BE2C (cell line): ENCODE results near the gene SPCS1.

ENCODE experiments used
- DNase-seq: peaks from one replicate; pipeline ENCODE4 v3.0.0-alpha.2; 2020
- H3K27me3 ChIP-seq: fragments of 250-450 bp; sonication (Bioruptor Pico); 2 replicates; pipeline ENCODE4 v1.5.1; 2020; ENCODE audit warnings: mild to moderate bottlenecking
- H3K36me3 ChIP-seq: fragments of 250-450 bp; sonication (Bioruptor Pico); 2 replicates; pipeline ENCODE4 v1.5.1; 2020; ENCODE audit warnings: mild to moderate bottlenecking
- H3K4me1 ChIP-seq: fragments of 250-450 bp; sonication (Bioruptor Pico); 2 replicates; pipeline ENCODE4 v1.5.1; 2020
- H3K4me3 ChIP-seq: 2 replicates; pipeline ENCODE4 v1.5.1; 2011; ENCODE audit warnings: low read depth, low read length
- H3K9me3 ChIP-seq: fragments of 250-450 bp; sonication (Bioruptor Pico); 2 replicates; pipeline ENCODE4 v1.5.1; 2020
- TF ChIP-seq, protein P1 (sequence below): IDR thresholded peaks from 2 replicates; pipeline ENCODE4 v1.5.1; 2012; ENCODE audit warnings: mild to moderate bottlenecking, low read depth, low read length

The SPCS1 gene

GRCh38 chr3:52754373-52754772 lies 48.5 kb downstream of the SPCS1 start:
- TF ChIP-seq, protein P1, sequence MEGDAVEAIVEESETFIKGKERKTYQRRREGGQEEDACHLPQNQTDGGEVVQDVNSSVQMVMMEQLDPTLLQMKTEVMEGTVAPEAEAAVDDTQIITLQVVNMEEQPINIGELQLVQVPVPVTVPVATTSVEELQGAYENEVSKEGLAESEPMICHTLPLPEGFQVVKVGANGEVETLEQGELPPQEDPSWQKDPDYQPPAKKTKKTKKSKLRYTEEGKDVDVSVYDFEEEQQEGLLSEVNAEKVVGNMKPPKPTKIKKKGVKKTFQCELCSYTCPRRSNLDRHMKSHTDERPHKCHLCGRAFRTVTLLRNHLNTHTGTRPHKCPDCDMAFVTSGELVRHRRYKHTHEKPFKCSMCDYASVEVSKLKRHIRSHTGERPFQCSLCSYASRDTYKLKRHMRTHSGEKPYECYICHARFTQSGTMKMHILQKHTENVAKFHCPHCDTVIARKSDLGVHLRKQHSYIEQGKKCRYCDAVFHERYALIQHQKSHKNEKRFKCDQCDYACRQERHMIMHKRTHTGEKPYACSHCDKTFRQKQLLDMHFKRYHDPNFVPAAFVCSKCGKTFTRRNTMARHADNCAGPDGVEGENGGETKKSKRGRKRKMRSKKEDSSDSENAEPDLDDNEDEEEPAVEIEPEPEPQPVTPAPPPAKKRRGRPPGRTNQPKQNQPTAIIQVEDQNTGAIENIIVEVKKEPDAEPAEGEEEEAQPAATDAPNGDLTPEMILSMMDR: no peak
- Histone ChIP-seq H3K9me3 (no peaks in the 10 kb centered on the region), H3K4me3 (no peak overlapping the region), H3K4me1 (no peaks in the 10 kb centered on the region), H3K27me3 (no peaks in the 10 kb centered on the region), H3K36me3 (no peaks in the 10 kb centered on the region; the same call in 1 of the 2 replicates)
- no peak for DNase-seq

- Histone ChIP-seq H3K9me3 (no peaks in the 10 kb centered on the region), H3K36me3 (no peaks in the 10 kb centered on the region; the same call in 1 of the 2 replicates), H3K4me1 (no peaks in the 10 kb centered on the region), H3K4me3 (no peak overlapping the region), H3K27me3 (no peaks in the 10 kb centered on the region)
- TF ChIP-seq, protein P1: no peak
- DNase-seq: no peak
Observed at GRCh38 chr3:52756141-52756540, 50.2 kb downstream of the SPCS1 start.
